ENCODE measurements around the gene CEP164. TPM values are rescaled to one million over a fixed set of nuclear protein-coding genes. Genes with fewer than 3 reads are reported as not detected.

The CEP164 gene
- total RNA-seq, 1 experiment from 2014 or later: 13.3 TPM

DNA sequence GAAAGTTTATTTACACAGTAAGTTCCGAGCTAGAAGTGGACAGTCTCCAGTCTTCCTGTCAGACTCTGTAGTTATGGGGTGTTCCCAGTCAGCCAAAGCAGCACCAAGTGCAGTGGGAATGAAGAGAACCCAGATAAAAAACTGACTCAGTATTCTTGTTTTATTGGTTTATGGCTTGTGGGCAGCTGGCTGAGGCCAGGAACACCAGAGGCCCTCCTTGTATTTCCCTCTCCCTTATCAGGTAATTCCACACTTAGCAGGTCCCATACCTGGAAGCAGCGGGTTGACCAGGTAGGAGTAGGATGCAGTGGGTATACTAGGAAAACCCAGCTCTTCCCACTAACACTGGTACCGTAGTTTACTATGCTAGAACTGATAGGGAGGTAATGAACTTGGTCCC is 40.0 kb upstream of the CEP164 start:
- Histone ChIP-seq H3K9me3 (ENCODE audit: low read length) (no peaks in the 10 kb centered on the region), H3K4me3 (ENCODE audit: low read length) (no peak overlapping the region), H3K9me2 (replicated peaks; ENCODE audit: insufficient read depth, low read length) (no peaks in the 10 kb centered on the region), H4K20me1 (ENCODE audit: insufficient read depth, low read depth, low read length) (no peaks in the 10 kb centered on the region), H3K4me1 (ENCODE audit: low read length) (no peaks in the 10 kb centered on the region), H3K36me3 (ENCODE audit: insufficient read depth, low read length) (no peaks in the 10 kb centered on the region), H3K27me3 (ENCODE audit: low read length) (no peaks in the 10 kb centered on the region), H3K9ac (ENCODE audit: low read length) (no peak overlapping the region), H3K27ac (ENCODE audit: low read length) (no peak overlapping the region), H3K79me2 (ENCODE audit: low read length) (no peaks in the 10 kb centered on the region), H2AFZ (ENCODE audit: low read length) (no peak overlapping the region), H3K4me2 (ENCODE audit: low read depth, low read length, poor library complexity, severe bottlenecking) (no peak overlapping the region)
- no peak for DNase-seq

DNA sequence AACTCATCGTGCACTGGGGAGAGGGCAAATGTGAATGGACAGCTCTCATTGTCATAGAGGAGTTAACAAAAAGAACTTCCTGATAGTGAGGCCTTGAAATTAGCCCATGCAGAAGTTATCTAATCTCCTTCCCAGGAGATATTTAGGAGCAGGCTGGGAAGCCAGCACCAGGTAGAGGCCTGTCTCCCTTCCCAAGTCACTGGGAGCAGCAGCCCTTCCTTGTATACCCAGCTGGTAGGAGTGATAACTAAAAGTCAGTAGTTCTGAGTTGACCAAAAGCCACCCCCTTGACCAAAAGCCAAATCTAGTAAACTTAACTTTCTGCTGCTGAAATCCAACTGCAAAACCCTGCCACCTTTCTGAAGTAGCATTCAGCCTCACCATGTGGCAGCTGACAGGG is 37.9 kb upstream of the CEP164 start:
- Histone ChIP-seq H3K27me3 (ENCODE audit: low read length) (no peaks in the 10 kb centered on the region), H3K9ac (ENCODE audit: low read length) (no peak overlapping the region), H3K27ac (ENCODE audit: low read length) (no peak overlapping the region), H3K36me3 (ENCODE audit: insufficient read depth, low read length) (no peaks in the 10 kb centered on the region), H3K4me3 (ENCODE audit: low read length) (no peak overlapping the region), H4K20me1 (ENCODE audit: insufficient read depth, low read depth, low read length) (no peaks in the 10 kb centered on the region), H3K4me1 (ENCODE audit: low read length) (no peaks in the 10 kb centered on the region), H3K79me2 (ENCODE audit: low read length) (no peaks in the 10 kb centered on the region), H3K4me2 (ENCODE audit: low read depth, low read length, poor library complexity, severe bottlenecking) (no peak overlapping the region), H3K9me3 (ENCODE audit: low read length) (no peaks in the 10 kb centered on the region), H3K9me2 (replicated peaks; ENCODE audit: insufficient read depth, low read length) (no peaks in the 10 kb centered on the region), H2AFZ (ENCODE audit: low read length) (no peak overlapping the region)
- no peak for DNase-seq

DNA sequence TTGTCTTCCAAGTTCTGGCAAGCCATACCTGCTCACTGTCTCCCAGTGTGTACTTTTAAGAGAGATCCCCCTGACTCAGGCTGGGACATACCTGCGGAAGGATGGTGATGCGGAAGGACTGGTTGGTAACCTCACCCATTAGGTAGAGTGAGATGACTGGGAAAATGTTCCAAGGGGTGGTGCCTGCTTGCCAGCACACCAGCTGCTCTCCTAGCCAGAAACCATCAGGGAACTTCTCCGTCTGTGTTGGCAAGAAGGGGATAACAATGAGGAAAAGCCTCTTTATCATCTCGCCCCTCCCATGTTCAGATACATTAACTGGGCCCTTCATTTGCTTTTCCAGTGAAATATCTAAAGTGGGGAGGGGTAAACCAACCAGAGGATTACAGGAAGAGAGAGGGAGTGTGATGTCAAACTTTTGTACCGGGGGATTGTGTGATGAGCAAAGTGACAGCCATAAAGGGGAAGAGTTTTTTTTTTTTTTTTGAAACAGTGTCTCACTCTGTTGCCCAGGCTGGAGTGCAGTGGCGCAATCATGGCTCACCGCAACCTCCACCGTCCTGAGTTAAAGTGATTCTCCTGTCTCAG is 36.8 kb upstream of the CEP164 start, which contains the start of gene BACE1-AS:
Gene BACE1-AS, plus strand, starts transcription at position 538 of the 588 bp plus-strand sequence.
- Histone ChIP-seq H3K4me3 (ENCODE audit: low read length) (no peak within 1 kb of the TSS), H3K4me2 (ENCODE audit: low read depth, low read length, poor library complexity, severe bottlenecking) (no peak within 1 kb of the TSS), H3K4me1 (ENCODE audit: low read length) (no peaks in the 10 kb centered on the region), H3K9ac (ENCODE audit: low read length) (no peak within 1 kb of the TSS), H2AFZ (ENCODE audit: low read length) (no peak within 1 kb of the TSS), H3K9me2 (replicated peaks; ENCODE audit: insufficient read depth, low read length) (no peaks in the 10 kb centered on the region), H4K20me1 (ENCODE audit: insufficient read depth, low read depth, low read length) (no peaks in the 10 kb centered on the region), H3K27me3 (ENCODE audit: low read length) (no peaks in the 10 kb centered on the region), H3K79me2 (ENCODE audit: low read length) (no peaks in the 10 kb centered on the region), H3K27ac (ENCODE audit: low read length) (no peak within 1 kb of the TSS), H3K36me3 (ENCODE audit: insufficient read depth, low read length) (no peaks in the 10 kb centered on the region), H3K9me3 (ENCODE audit: low read length) (no peaks in the 10 kb centered on the region)
- DNase-seq: no peak

DNA sequence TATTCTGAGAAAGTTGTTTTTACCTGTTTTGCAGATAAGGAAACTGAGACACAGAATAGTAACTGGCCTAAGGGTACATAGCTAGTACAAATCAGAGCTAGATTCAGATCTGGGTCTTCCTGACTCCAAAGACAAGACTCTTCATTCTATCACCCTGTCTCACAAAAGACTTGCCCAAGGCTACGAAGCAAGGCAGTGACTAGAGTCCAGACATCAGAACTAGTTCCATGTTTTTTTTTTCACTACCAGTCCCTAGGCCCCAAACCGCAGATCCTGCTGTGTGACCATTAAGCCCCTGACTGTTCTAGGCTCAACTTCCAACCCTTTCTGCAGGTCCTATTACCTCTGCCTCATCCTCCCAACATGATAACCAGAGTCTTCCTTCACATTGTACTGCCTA is 35.0 kb upstream of the CEP164 start:
- no peaks in the 10 kb centered on the region for H3K9me2 ChIP-seq (replicated peaks; ENCODE audit: insufficient read depth, low read length)

DNA sequence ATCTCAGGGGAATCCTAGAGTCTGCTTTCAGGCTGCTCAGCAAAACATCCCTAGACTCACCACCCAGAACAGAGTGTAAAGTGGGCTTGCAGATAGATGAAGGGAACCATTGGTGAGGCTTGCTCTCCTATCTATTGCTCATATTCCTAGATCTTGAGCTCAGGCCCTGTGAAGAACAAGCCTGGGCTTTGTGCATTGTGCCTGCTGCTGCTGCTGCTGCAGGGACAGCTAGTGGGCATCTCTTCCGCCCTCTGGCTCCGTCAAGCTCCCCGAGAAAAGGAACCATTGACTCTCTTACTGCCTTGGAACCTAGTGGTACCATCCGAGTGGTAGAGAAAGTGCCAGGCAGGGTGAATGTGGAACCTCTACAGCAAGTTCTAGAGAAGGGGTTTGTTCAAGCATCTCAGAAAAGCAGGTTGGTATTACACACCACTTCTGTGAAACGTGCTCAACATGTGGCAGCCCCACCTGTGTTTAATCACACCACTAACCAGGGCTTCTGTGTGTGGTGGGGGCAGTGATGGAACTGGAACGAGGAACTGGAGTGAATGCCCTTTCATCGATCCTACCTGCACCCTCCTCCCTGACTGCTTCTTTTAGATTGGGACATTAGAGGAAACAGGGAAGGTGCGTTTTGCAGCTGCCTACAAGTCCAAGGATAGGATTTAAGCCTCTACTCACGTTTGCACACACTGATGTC is 32.1 kb upstream of the CEP164 start:
- Histone ChIP-seq H3K9me3 (ENCODE audit: low read length) (no peaks in the 10 kb centered on the region), H3K9me2 (replicated peaks; ENCODE audit: insufficient read depth, low read length) (no peaks in the 10 kb centered on the region), H3K36me3 (ENCODE audit: insufficient read depth, low read length) (no peaks in the 10 kb centered on the region), H3K79me2 (ENCODE audit: low read length) (no peaks in the 10 kb centered on the region), H3K4me2 (ENCODE audit: low read depth, low read length, poor library complexity, severe bottlenecking) (no peak overlapping the region), H3K4me3 (ENCODE audit: low read length) (no peak overlapping the region), H3K27me3 (ENCODE audit: low read length) (no peaks in the 10 kb centered on the region), H3K9ac (ENCODE audit: low read length) (no peak overlapping the region), H3K4me1 (ENCODE audit: low read length) (no peaks in the 10 kb centered on the region), H2AFZ (ENCODE audit: low read length) (no peak overlapping the region), H4K20me1 (ENCODE audit: insufficient read depth, low read depth, low read length) (no peaks in the 10 kb centered on the region), H3K27ac (ENCODE audit: low read length) (no peak overlapping the region)
- no peak for DNase-seq

More for the DNA sequence above, 35.0 kb upstream of the CEP164 start:
- Histone ChIP-seq H3K36me3 (ENCODE audit: insufficient read depth, low read length) (no peaks in the 10 kb centered on the region), H3K27me3 (ENCODE audit: low read length) (no peaks in the 10 kb centered on the region), H3K4me3 (ENCODE audit: low read length) (no peak overlapping the region), H3K4me1 (ENCODE audit: low read length) (no peaks in the 10 kb centered on the region), H3K9me3 (ENCODE audit: low read length) (no peaks in the 10 kb centered on the region), H3K4me2 (ENCODE audit: low read depth, low read length, poor library complexity, severe bottlenecking) (no peak overlapping the region), H3K9ac (ENCODE audit: low read length) (no peak overlapping the region), H3K79me2 (ENCODE audit: low read length) (no peaks in the 10 kb centered on the region), H4K20me1 (ENCODE audit: insufficient read depth, low read depth, low read length) (no peaks in the 10 kb centered on the region), H2AFZ (ENCODE audit: low read length) (no peak overlapping the region), H3K27ac (ENCODE audit: low read length) (no peak overlapping the region)
- no peak for DNase-seq

DNA sequence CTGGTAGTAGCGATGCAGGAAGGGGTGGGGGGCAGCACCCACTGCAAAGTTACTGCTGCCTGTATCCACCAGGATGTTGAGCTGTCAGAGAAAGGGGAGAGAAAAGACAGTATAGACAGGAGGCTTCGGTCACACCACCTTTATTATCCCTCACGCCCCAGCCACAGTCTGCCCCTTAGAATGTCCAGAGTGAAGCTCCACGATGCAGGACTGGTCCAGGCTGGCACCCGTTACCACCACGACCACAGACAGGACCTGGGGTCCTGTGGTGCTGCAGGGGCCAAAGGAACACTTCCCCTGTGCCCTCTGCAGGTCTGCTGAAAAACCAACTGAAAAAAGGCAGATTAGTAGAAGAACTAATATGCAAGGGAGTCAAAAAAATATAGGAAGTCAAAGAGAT is 30.8 kb upstream of the CEP164 start:
- H4K20me1 ChIP-seq (ENCODE audit: insufficient read depth, low read depth, low read length): no peaks in the 10 kb centered on the region
- H3K27ac ChIP-seq (ENCODE audit: low read length): no peak overlapping the region
- H3K4me2 ChIP-seq (ENCODE audit: low read depth, low read length, poor library complexity, severe bottlenecking): no peak overlapping the region
- no peak for DNase-seq
- no peaks in the 10 kb centered on the region for H3K4me1 ChIP-seq (ENCODE audit: low read length)
- H3K4me3 ChIP-seq (ENCODE audit: low read length): no peak overlapping the region
- no peaks in the 10 kb centered on the region for H3K36me3 ChIP-seq (ENCODE audit: insufficient read depth, low read length)
- H2AFZ ChIP-seq (ENCODE audit: low read length): no peak overlapping the region
- no peaks in the 10 kb centered on the region for H3K79me2 ChIP-seq (ENCODE audit: low read length)
- H3K9me3 ChIP-seq (ENCODE audit: low read length): no peaks in the 10 kb centered on the region
- H3K9ac ChIP-seq (ENCODE audit: low read length): no peak overlapping the region
- no peaks in the 10 kb centered on the region for H3K27me3 ChIP-seq (ENCODE audit: low read length)
- no peaks in the 10 kb centered on the region for H3K9me2 ChIP-seq (replicated peaks; ENCODE audit: insufficient read depth, low read length)

DNA sequence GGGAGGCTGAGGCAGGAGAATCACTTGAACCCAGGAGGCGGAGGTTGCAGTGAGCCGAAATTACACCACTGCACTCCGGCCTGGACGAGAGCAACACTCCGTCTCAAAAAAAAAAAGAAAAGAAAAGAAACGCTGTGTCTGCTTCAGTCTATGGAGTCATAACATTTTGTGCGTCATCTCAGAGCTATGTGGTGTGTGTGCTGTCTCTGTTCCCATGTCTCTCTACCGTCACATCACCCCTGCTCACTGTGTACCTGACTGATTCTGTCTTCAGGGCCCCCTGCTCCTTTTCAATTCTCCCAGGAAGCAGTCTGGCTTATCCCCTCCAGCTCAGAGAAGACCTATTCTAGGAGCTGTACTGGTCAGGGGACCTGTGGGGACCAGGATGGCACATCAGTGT is 29.5 kb upstream of the CEP164 start:
- no peak overlapping the region for H3K27ac ChIP-seq (ENCODE audit: low read length)

DNA sequence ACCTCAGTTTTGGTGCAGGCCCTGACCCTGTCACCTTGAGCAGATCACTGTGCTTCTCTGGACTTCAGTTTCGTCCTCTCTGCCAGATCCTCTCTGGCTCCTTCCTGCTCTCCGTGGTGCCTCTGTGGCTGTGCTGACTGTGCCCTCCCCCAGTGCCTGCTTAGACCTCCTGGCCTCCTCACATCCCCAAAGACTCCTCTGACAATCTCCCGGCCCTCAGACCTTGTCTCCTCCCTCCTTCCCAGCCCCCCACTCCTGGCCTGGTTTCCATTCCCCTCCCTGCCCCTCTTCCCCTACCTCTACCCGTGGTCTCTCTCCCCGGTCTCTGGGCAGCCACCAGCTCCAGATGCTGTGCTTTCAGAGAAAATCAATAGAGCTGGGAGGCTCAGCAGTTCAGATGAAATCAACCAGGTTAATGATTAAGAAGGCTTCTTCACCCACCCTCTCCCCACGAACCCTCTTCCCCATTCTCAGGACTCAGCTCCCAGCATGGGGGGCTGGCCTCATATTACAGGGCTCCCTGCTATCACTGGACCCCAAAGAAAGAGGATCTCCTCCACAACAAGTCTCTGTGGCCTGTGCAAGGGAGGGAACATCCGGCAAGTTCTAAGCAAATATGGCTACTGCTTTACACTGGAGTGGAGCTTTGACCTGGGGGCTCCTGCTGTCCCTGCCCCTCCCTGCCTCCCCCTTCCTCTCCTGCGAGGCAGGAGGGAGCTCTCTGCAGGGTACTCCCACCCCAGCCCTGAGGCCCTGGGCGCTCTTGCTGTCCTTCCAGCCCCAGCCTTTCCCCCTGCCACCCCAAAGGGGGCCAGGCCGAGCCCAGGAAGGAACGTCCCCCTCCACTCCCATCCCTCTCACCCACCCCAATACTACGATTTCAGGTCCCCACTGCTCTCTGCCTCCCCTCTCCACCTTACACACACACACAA is 28.0 kb upstream of the CEP164 start:
- Histone ChIP-seq H3K9me3 (ENCODE audit: low read length) (no peaks in the 10 kb centered on the region), H4K20me1 (ENCODE audit: insufficient read depth, low read depth, low read length) (no peaks in the 10 kb centered on the region), H3K4me2 (ENCODE audit: low read depth, low read length, poor library complexity, severe bottlenecking) (no peak overlapping the region), H3K9me2 (replicated peaks; ENCODE audit: insufficient read depth, low read length) (no peaks in the 10 kb centered on the region), H3K4me3 (ENCODE audit: low read length) (no peak overlapping the region), H3K27me3 (ENCODE audit: low read length) (no peaks in the 10 kb centered on the region), H3K27ac (ENCODE audit: low read length) (no peak overlapping the region), H3K4me1 (ENCODE audit: low read length) (no peaks in the 10 kb centered on the region), H3K9ac (ENCODE audit: low read length) (no peak overlapping the region), H2AFZ (ENCODE audit: low read length) (no peak overlapping the region), H3K36me3 (ENCODE audit: insufficient read depth, low read length) (no peaks in the 10 kb centered on the region), H3K79me2 (ENCODE audit: low read length) (no peaks in the 10 kb centered on the region)
- no peak for DNase-seq

More for the DNA sequence above, 29.5 kb upstream of the CEP164 start:
- H3K27me3 ChIP-seq (ENCODE audit: low read length): no peaks in the 10 kb centered on the region
- no peak overlapping the region for H3K4me3 ChIP-seq (ENCODE audit: low read length)
- H3K79me2 ChIP-seq (ENCODE audit: low read length): no peaks in the 10 kb centered on the region
- H3K4me2 ChIP-seq (ENCODE audit: low read depth, low read length, poor library complexity, severe bottlenecking): no peak overlapping the region
- H3K36me3 ChIP-seq (ENCODE audit: insufficient read depth, low read length): no peaks in the 10 kb centered on the region
- no peaks in the 10 kb centered on the region for H3K4me1 ChIP-seq (ENCODE audit: low read length)
- H3K9me2 ChIP-seq (replicated peaks; ENCODE audit: insufficient read depth, low read length): no peaks in the 10 kb centered on the region
- H2AFZ ChIP-seq (ENCODE audit: low read length): no peak overlapping the region
- DNase-seq: no peak
- no peaks in the 10 kb centered on the region for H4K20me1 ChIP-seq (ENCODE audit: insufficient read depth, low read depth, low read length)
- no peak overlapping the region for H3K9ac ChIP-seq (ENCODE audit: low read length)
- H3K9me3 ChIP-seq (ENCODE audit: low read length): no peaks in the 10 kb centered on the region
